Ascending aorta (tissue), 2 donors: ENCODE data around the gene PRRG1. TPM values are rescaled to one million over a fixed set of nuclear protein-coding genes. Genes with fewer than 3 reads are reported as not detected.

Experiments used
- DNase-seq, 2 donors: peaks; one replicate each; pipeline ENCODE4 v3.0.0-alpha.2; 2019; ENCODE audit warnings: low spot score in 2 of 2
- H3K27ac ChIP-seq, 2 donors: fragments of 200-600 bp; sonication (generic); one replicate each; pipeline ENCODE4 v1.5.1; 2016 to 2017; ENCODE audit warnings: mild to moderate bottlenecking in 1 of 2
- H3K27me3 ChIP-seq: fragments of 200-600 bp; sonication (generic); one replicate; pipeline ENCODE4 v1.5.1; 2017
- H3K36me3 ChIP-seq, 2 donors: fragments of 200-600 bp; sonication (generic); one replicate each; pipeline ENCODE4 v1.5.1; 2016
- H3K4me1 ChIP-seq, 2 donors: fragments of 200-600 bp; sonication (generic); one replicate each; pipeline ENCODE4 v1.5.1; 2016 to 2017; ENCODE audit warnings: mild to moderate bottlenecking in 1 of 2
- H3K4me3 ChIP-seq, 2 donors: fragments of 200-600 bp; sonication (generic); one replicate each; pipeline ENCODE4 v1.5.1; 2016 to 2017; ENCODE audit warnings: mild to moderate bottlenecking in 1 of 2
- H3K9me3 ChIP-seq, 2 donors: fragments of 200-600 bp; sonication (generic); one replicate each; pipeline ENCODE4 v1.5.1; 2016
- intact Hi-C: fragments of 100-400 bp; cut with DNase I; formaldehyde crosslinking; loops from one replicate; pipeline ENCODE4 v1.15.1; 2023
- total RNA-seq: library from RNA; depleted of rRNA; stranded (reverse); fragments of >200 nt; gene quantifications from one replicate; pipeline ENCODE4 v1.1.0, GENCODE V29; 2016
- TF ChIP-seq, protein P1 (sequence below), 3 experiments: fragments of 200-600 bp in 2 of 3; fragments of 450-650 bp in 1 of 3; sonication (generic) in 2 of 3; IDR thresholded peaks; one replicate each; pipeline ENCODE4 v1.5.1; 2016 to 2019; ENCODE audit warnings: antibody characterized with exemption in 3 of 3, mild to moderate bottlenecking in 1 of 3, moderate library complexity in 1 of 3

The PRRG1 gene
- total RNA-seq, 1 donor from 2014 or later = 3.9 TPM

DNA sequence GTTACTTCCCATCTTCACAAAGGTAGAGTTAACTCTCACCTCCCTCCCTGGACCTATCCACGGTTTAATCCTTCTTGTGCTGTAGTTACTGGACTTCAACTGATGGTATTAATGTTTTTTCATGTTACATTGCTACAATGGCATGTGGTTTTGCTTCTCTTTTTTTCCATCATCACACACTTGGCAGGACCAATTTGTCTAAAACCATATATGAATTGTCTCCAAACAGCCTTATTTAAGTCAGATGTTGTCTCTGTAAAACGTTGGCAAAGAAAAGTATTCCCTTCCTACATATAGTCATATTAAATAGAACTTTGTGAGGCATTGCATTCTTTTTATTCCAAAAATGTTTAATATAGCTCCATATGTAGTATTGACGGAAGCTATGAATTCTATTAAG, 15.5 kb downstream of the PRRG1 start:
- no peak overlapping the region for H3K27ac ChIP-seq
- no peak for DNase-seq
- H3K27me3 ChIP-seq = no peaks in the 10 kb centered on the region
- H3K36me3 ChIP-seq = no peaks in the 10 kb centered on the region
- peaks cover 0 to 2% of the 10 kb centered on the region in 2 donors for H3K9me3 ChIP-seq
- H3K4me1 ChIP-seq = no peaks in the 10 kb centered on the region
- intact Hi-C loops = no loop called here
- H3K4me3 ChIP-seq = no peak overlapping the region
- TF ChIP-seq, protein P1, sequence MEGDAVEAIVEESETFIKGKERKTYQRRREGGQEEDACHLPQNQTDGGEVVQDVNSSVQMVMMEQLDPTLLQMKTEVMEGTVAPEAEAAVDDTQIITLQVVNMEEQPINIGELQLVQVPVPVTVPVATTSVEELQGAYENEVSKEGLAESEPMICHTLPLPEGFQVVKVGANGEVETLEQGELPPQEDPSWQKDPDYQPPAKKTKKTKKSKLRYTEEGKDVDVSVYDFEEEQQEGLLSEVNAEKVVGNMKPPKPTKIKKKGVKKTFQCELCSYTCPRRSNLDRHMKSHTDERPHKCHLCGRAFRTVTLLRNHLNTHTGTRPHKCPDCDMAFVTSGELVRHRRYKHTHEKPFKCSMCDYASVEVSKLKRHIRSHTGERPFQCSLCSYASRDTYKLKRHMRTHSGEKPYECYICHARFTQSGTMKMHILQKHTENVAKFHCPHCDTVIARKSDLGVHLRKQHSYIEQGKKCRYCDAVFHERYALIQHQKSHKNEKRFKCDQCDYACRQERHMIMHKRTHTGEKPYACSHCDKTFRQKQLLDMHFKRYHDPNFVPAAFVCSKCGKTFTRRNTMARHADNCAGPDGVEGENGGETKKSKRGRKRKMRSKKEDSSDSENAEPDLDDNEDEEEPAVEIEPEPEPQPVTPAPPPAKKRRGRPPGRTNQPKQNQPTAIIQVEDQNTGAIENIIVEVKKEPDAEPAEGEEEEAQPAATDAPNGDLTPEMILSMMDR (IDR thresholded peaks at IDR 0.05) = no peak

DNA sequence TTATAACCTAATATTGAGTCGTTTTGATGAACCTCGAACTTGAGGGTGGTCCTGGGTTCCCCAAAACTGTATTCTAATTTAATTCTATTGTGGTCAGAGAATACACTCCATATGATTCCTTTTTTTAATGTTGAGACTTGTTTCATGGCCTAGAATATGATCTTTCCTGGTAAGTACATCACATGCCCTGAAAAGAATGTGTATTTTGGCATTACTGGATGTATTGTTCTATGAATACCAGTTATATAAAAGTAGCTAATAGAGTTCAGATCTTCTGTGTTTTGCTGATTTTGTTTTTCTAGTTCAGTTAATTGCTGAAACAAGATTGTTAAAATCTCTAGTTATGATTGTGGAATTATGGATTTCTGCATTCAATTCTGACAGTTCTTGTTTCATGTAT, 18.8 kb downstream of the PRRG1 start:
- Histone ChIP-seq H3K27me3 (no peaks in the 10 kb centered on the region), H3K4me3 (no peak overlapping the region), H3K9me3 (no peaks in the 10 kb centered on the region), H3K4me1 (no peaks in the 10 kb centered on the region), H3K27ac (no peak overlapping the region), H3K36me3 (no peaks in the 10 kb centered on the region)
- no peak for DNase-seq
- TF ChIP-seq, protein P1 (IDR thresholded peaks at IDR 0.05) = no peak
- intact Hi-C loops = no loop called here

DNA sequence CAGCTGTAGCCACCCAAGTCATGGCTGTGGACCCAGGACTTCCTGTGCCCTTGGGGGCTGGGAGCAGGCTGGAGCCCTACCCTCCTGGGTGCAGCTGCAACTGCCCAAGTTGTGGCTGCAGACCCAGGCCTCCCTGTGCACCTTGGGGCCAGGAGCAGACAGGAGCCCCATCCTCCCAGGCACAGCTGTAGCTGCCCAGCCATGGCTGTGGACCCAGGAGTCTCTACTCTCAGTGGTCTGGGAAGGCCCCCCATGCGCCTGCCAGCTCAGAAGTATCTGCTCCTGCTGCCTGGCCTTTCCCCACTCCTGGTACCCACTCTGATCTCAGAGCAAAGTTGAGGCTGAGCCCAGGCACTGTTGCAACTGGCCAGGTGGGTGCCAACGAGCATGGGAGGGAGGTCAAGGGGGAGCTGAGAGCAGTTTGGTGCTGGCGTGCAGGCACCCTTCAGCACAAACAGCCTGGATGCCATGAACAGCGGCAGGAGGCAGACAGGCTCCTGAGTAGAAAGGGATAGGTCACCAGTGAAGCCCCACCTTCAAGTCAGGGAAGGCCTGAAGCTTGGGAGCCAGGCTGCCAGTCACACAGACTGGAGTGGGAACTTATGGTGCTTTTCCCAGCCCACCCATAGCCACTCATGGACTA, 21.5 kb downstream of the PRRG1 start:
- no peak for DNase-seq
- intact Hi-C loops = no loop called here
- no peaks in the 10 kb centered on the region for H3K36me3 ChIP-seq
- H3K27me3 ChIP-seq = no peaks in the 10 kb centered on the region
- H3K27ac ChIP-seq = no peak overlapping the region
- TF ChIP-seq, protein P1 (IDR thresholded peaks at IDR 0.05) = no peak
- no peaks in the 10 kb centered on the region for H3K9me3 ChIP-seq
- H3K4me1 ChIP-seq = no peaks in the 10 kb centered on the region
- H3K4me3 ChIP-seq = no peak overlapping the region

DNA sequence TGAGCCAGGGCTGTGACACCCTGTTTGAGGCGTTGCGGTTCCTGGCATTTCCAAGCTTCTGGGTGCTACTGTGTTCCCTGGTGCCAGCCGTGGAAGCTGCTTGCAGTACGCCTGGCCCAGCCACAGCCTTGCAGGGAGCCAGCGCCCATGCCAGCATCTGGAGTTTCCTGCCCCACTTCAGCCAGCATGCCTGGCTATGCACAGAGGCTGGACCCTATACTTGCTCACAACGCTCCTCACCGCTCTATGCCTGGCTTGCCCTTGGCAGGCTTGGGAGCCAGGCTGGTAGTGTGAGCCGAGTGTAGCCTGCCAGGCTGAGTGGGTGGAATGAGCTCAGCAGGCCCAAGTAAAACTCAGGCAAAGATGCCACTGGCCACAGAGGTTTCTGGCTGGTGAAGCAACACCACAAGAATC, 22.4 kb downstream of the PRRG1 start:
- no peaks in the 10 kb centered on the region for H3K9me3 ChIP-seq
- H3K27me3 ChIP-seq = no peaks in the 10 kb centered on the region
- H3K4me3 ChIP-seq = no peak overlapping the region
- intact Hi-C loops = no loop called here
- H3K36me3 ChIP-seq = no peaks in the 10 kb centered on the region
- TF ChIP-seq, protein P1 (IDR thresholded peaks at IDR 0.05) = no peak
- peak in 1 of 2 donors; percentile 67 for DNase-seq
- H3K27ac ChIP-seq = peak overlapping the region in 1 of 2 donors; percentile 14
- no peaks in the 10 kb centered on the region for H3K4me1 ChIP-seq

DNA sequence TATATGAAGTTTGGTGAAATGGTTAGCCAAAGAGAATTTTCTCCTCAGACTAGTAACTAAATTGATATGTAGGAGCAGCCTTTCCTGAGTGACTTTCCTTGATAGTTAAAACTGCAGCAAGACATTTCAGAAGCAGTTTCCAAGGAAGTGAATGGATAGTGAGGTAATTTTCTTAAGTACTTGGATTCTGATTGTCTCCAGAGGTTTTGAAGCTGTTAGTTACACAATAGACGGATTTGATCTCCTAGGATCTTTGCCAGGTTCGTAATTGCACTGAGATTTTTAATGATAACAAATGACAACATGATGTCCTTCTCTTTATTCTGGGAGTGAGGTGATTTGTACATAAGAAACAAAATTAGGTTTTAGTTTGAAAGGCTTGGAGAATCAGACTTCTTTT, 29.2 kb downstream of the PRRG1 start:
- Histone ChIP-seq H3K27me3 (no peaks in the 10 kb centered on the region), H3K27ac (no peak overlapping the region), H3K4me3 (no peak overlapping the region), H3K9me3 (no peaks in the 10 kb centered on the region), H3K36me3 (no peaks in the 10 kb centered on the region), H3K4me1 (no peaks in the 10 kb centered on the region)
- no peak for DNase-seq
- intact Hi-C loops = no loop called here
- TF ChIP-seq, protein P1 (IDR thresholded peaks at IDR 0.05) = no peak

DNA sequence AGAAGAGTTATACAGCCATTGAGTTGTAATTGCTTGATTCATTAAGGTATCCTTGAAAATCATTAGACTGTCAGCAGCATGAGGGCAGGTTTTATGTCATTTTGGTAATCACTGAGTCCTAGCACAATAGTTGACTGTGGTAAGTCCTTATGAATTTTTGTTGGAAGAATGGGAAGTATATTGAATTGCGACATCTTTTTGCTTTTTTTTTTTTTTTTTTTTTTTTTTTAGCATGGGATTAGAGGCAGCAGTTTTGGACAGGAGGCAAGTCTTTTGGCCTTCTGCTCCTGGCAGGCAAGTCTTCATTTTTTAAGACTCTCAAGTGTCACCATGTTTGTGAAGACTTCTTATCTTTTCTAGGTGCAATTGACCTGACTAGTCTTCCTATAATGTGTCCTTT, 29.7 kb downstream of the PRRG1 start:
- intact Hi-C loops = no loop called here
- no peaks in the 10 kb centered on the region for H3K36me3 ChIP-seq
- no peak overlapping the region for H3K4me3 ChIP-seq
- TF ChIP-seq, protein P1 (IDR thresholded peaks at IDR 0.05) = no peak
- no peaks in the 10 kb centered on the region for H3K27me3 ChIP-seq
- H3K27ac ChIP-seq = no peak overlapping the region
- no peaks in the 10 kb centered on the region for H3K4me1 ChIP-seq
- no peak for DNase-seq
- no peaks in the 10 kb centered on the region for H3K9me3 ChIP-seq
